ENCODE results near the gene ATPAF1.

The ATPAF1 gene

GRCh38 chr1:46647611-46648010 lies 20.6 kb downstream of the ATPAF1 start:
- TF ChIP-seq CTCF (IDR thresholded peaks at IDR 0.05; ENCODE audit: borderline replicate concordance, insufficient read depth, low read depth, low read length), result no peak
- H3K4me3 ChIP-seq (ENCODE audit: low read depth, low read length), result no peak overlapping the region

GRCh38 chr1:46646844-46647243 lies 21.3 kb downstream of the ATPAF1 start:
- no peak for TF ChIP-seq CTCF (IDR thresholded peaks at IDR 0.05; ENCODE audit: borderline replicate concordance, insufficient read depth, low read depth, low read length)
- H3K4me3 ChIP-seq (ENCODE audit: low read depth, low read length), result no peak overlapping the region

- no peak overlapping the region for H3K4me3 ChIP-seq (ENCODE audit: low read depth, low read length)
- TF ChIP-seq CTCF (IDR thresholded peaks at IDR 0.05; ENCODE audit: borderline replicate concordance, insufficient read depth, low read depth, low read length), result no peak
Observed at GRCh38 chr1:46646331-46646730, 21.8 kb downstream of the ATPAF1 start.

- no peak for TF ChIP-seq CTCF (IDR thresholded peaks at IDR 0.05; ENCODE audit: borderline replicate concordance, insufficient read depth, low read depth, low read length)
- H3K4me3 ChIP-seq (ENCODE audit: low read depth, low read length), result no peak overlapping the region
Observed at GRCh38 chr1:46645815-46646214, 22.3 kb downstream of the ATPAF1 start.

GRCh38 chr1:46643368-46643775 lies 24.8 kb downstream of the ATPAF1 start:
- no peak overlapping the region for H3K4me3 ChIP-seq (ENCODE audit: low read depth, low read length)
- TF ChIP-seq CTCF (IDR thresholded peaks at IDR 0.05; ENCODE audit: borderline replicate concordance, insufficient read depth, low read depth, low read length), result no peak

GRCh38 chr1:46642115-46642680 lies 26.0 kb downstream of the ATPAF1 start:
- no peak overlapping the region for H3K4me3 ChIP-seq (ENCODE audit: low read depth, low read length)
- no peak for TF ChIP-seq CTCF (IDR thresholded peaks at IDR 0.05; ENCODE audit: borderline replicate concordance, insufficient read depth, low read depth, low read length)

- H3K4me3 ChIP-seq (ENCODE audit: low read depth, low read length), result no peak overlapping the region
- TF ChIP-seq CTCF (IDR thresholded peaks at IDR 0.05; ENCODE audit: borderline replicate concordance, insufficient read depth, low read depth, low read length), result no peak
Observed at GRCh38 chr1:46639547-46639946, 28.6 kb downstream of the ATPAF1 start.

Data from GM12875 (cell line).